H1 (cell line): ENCODE measurements around the gene NCAM1. TPM values are rescaled to one million over a fixed set of nuclear protein-coding genes. Genes with fewer than 3 reads are reported as not detected.

Experiments
- CTCF ChIA-PET: fragments of 300-600 bp; sonication (Branson Sonifier 250); formaldehyde crosslinking; loops from one replicate; lab custom pipeline; 2021; ENCODE audit not compliant: partially characterized antibody; lab: Charles Lee
- POLR2A ChIA-PET: fragments of 300-600 bp; sonication (Branson Sonifier 250); formaldehyde crosslinking; loops from one replicate; lab custom pipeline; 2021; ENCODE audit warnings: inconsistent platforms; ENCODE audit not compliant: partially characterized antibody; lab: Charles Lee
- DNase-seq, 2 experiments: peaks; one replicate each; pipeline versions ENCODE4 v3.0.0 to v3.0.0-alpha.2; 2010 to 2022; ENCODE audit warnings: low spot score in 2 of 2, low read depth in 1 of 2, mixed read lengths in 1 of 2
- FAIRE-seq: peaks from 2 replicates; lab custom pipeline; 2011; peaks lifted over from hg19 to GRCh38; lab: Jason Lieb, UNC
- H2AFZ ChIP-seq: 2 replicates; pipeline ENCODE4 v1.8.1; 2012; ENCODE audit warnings: low read length, inconsistent platforms
- H2AK5ac ChIP-seq: 2 replicates; pipeline ENCODE4 v1.6.1; 2013; ENCODE audit warnings: low read depth, low read length
- H2BK120ac ChIP-seq: replicated peaks from 2 replicates; pipeline ENCODE3; 2013; ENCODE audit warnings: low read depth, low read length, inconsistent platforms
- H2BK12ac ChIP-seq: 2 replicates; pipeline ENCODE4 v1.6.1; 2013; ENCODE audit warnings: low read depth, low read length
- H2BK15ac ChIP-seq: 2 replicates; pipeline ENCODE4 v1.6.1; 2013; ENCODE audit warnings: low read length
- H2BK20ac ChIP-seq: 2 replicates; pipeline ENCODE4 v1.6.1; 2013; ENCODE audit warnings: low read length
- H2BK5ac ChIP-seq: 2 replicates; pipeline ENCODE4 v1.6.1; 2013; ENCODE audit warnings: low read depth, low read length
- H3K14ac ChIP-seq: 2 replicates; pipeline ENCODE4 v1.6.1; 2013; ENCODE audit warnings: inconsistent platforms; ENCODE audit not compliant: insufficient read length
- H3K18ac ChIP-seq: 2 replicates; pipeline ENCODE4 v1.6.1; 2013; ENCODE audit warnings: low read length; ENCODE audit errors: extremely low read depth
- H3K23ac ChIP-seq: 2 replicates; pipeline ENCODE4 v1.6.1; 2013; ENCODE audit warnings: inconsistent platforms; ENCODE audit not compliant: insufficient read length
- H3K23me2 ChIP-seq: 2 replicates; pipeline ENCODE4 v1.6.1; 2013; ENCODE audit warnings: low read depth, low read length
- H3K27ac ChIP-seq: 2 replicates; pipeline ENCODE4 v1.6.1; 2011; ENCODE audit warnings: low read depth, low read length, inconsistent platforms
- H3K27me3 ChIP-seq, 4 experiments: replicated peaks in 1 of 4; 1 replicate in 1 of 4; 2 replicates in 3 of 4; pipeline versions ENCODE4 v1.6.1 to v1.8.1; 2011 to 2013; ENCODE audit warnings: low read length in 3 of 4, mild to moderate bottlenecking in 3 of 4, inconsistent platforms in 2 of 4, mixed read lengths in 2 of 4, moderate library complexity in 1 of 4; ENCODE audit not compliant: control insufficient read depth in 3 of 4, insufficient read depth in 3 of 4; ENCODE audit errors: extremely low read depth in 1 of 4
- H3K36me3 ChIP-seq, 4 experiments: 2 replicates each; pipeline versions ENCODE4 v1.6.1 to v1.8.1; 2011 to 2013; ENCODE audit warnings: mild to moderate bottlenecking in 4 of 4, low read length in 3 of 4, moderate library complexity in 2 of 4, control low read depth in 1 of 4, inconsistent platforms in 1 of 4; ENCODE audit not compliant: insufficient read depth in 4 of 4, control insufficient read depth in 2 of 4
- H3K4ac ChIP-seq: replicated peaks from 2 replicates; pipeline ENCODE3; 2013; ENCODE audit warnings: low read length, low read depth, mixed read lengths, inconsistent platforms; ENCODE audit not compliant: insufficient read length
- H3K4me1 ChIP-seq, 4 experiments: replicated peaks in 1 of 4; 1 replicate in 1 of 4; 2 replicates in 3 of 4; pipeline versions ENCODE4 v1.6.1 to v1.8.1; 2011 to 2013; ENCODE audit warnings: low read length in 3 of 4, inconsistent platforms in 2 of 4, mixed read lengths in 1 of 4; ENCODE audit not compliant: insufficient read depth in 4 of 4, control insufficient read depth in 3 of 4
- H3K4me2 ChIP-seq, 2 experiments: 2 replicates each; pipeline versions ENCODE4 v1.6.1 to v1.8.1; 2011 to 2013; ENCODE audit warnings: low read depth in 2 of 2, low read length in 2 of 2, control low read depth in 1 of 2, inconsistent platforms in 1 of 2, mild to moderate bottlenecking in 1 of 2; ENCODE audit not compliant: insufficient read depth in 1 of 2
- H3K4me3 ChIP-seq, 4 experiments: fragments of 200-600, 300-600 bp in 1 of 4; sonication (generic), shearing (Covaris generic), sonication (Bioruptor Twin) in 1 of 4; 2 replicates each; pipeline versions ENCODE4 v1.5.1 to v1.8.1; 2011 to 2016; ENCODE audit warnings: low read length in 4 of 4, low read depth in 3 of 4, control low read depth in 2 of 4, inconsistent platforms in 2 of 4, mild to moderate bottlenecking in 2 of 4, mixed read lengths in 1 of 4, moderate library complexity in 1 of 4; ENCODE audit not compliant: insufficient read depth in 2 of 4; ENCODE audit errors: extremely low read depth in 1 of 4
- H3K56ac ChIP-seq: replicated peaks from 2 replicates; pipeline ENCODE3; 2013; ENCODE audit warnings: low read depth, mild to moderate bottlenecking, mixed read lengths, low read length, inconsistent platforms; ENCODE audit not compliant: insufficient read length
- H3K79me1 ChIP-seq: 2 replicates; pipeline ENCODE4 v1.6.1; 2013; ENCODE audit warnings: low read depth, low read length, control low read depth
- H3K79me2 ChIP-seq, 2 experiments: 2 replicates each; pipeline versions ENCODE4 v1.6.1 to v1.8.1; 2012 to 2013; ENCODE audit warnings: low read length in 2 of 2, mild to moderate bottlenecking in 2 of 2, inconsistent platforms in 1 of 2; ENCODE audit not compliant: insufficient read depth in 2 of 2, control insufficient read depth in 1 of 2
- H3K9ac ChIP-seq, 4 experiments: replicated peaks in 1 of 4; 1 replicate in 1 of 4; 2 replicates in 3 of 4; pipeline versions ENCODE4 v1.6.1 to v1.8.1; 2011 to 2013; ENCODE audit warnings: low read depth in 3 of 4, low read length in 3 of 4, control low read depth in 2 of 4, mild to moderate bottlenecking in 2 of 4, moderate library complexity in 2 of 4, inconsistent platforms in 1 of 4; ENCODE audit errors: extremely low read depth in 1 of 4
- H3K9me3 ChIP-seq, 2 experiments: 2 replicates each; pipeline versions ENCODE4 v1.6.1 to v1.8.1; 2012 to 2013; ENCODE audit warnings: mild to moderate bottlenecking in 2 of 2, moderate library complexity in 2 of 2, control low read depth in 1 of 2, inconsistent platforms in 1 of 2, low read depth in 1 of 2, low read length in 1 of 2, mixed read lengths in 1 of 2; ENCODE audit not compliant: insufficient read depth in 2 of 2
- H4K20me1 ChIP-seq, 2 experiments: replicated peaks in 1 of 2; 2 replicates each; pipeline versions ENCODE3 to v1.8.1; 2011 to 2013; ENCODE audit warnings: inconsistent platforms in 2 of 2, low read length in 2 of 2, mild to moderate bottlenecking in 1 of 2; ENCODE audit not compliant: insufficient read depth in 2 of 2, control insufficient read depth in 1 of 2
- H4K5ac ChIP-seq: 2 replicates; pipeline ENCODE4 v1.6.1; 2013; ENCODE audit warnings: low read length, low read depth, mixed read lengths, inconsistent platforms; ENCODE audit not compliant: insufficient read length
- H4K8ac ChIP-seq: 2 replicates; pipeline ENCODE4 v1.8.0; 2013; ENCODE audit warnings: mild to moderate bottlenecking, moderate library complexity, low read length, inconsistent platforms; ENCODE audit not compliant: insufficient read depth; ENCODE audit errors: extremely low read depth
- H4K91ac ChIP-seq: replicated peaks from 2 replicates; pipeline ENCODE3; 2013; ENCODE audit warnings: low read length, mixed read lengths, inconsistent platforms; ENCODE audit not compliant: insufficient read length
- CTCF ChIP-seq, 3 experiments: IDR thresholded peaks; 1 replicate in 2 of 3; 2 replicates in 1 of 3; pipeline versions ENCODE4 v1.5.1 to v1.6.1; 2011; ENCODE audit warnings: low read length in 3 of 3, mild to moderate bottlenecking in 3 of 3, inconsistent platforms in 2 of 3, low read depth in 1 of 3, moderate library complexity in 1 of 3; ENCODE audit not compliant: insufficient read depth in 1 of 3; ENCODE audit errors: control extremely low read depth in 1 of 3
- EZH2 ChIP-seq: fragments of 200-600 bp; sonication (generic); IDR thresholded peaks from 2 replicates; pipeline ENCODE4 v1.7.1; 2012; ENCODE audit warnings: low read depth, mild to moderate bottlenecking, moderate library complexity, low read length, inconsistent platforms; ENCODE audit not compliant: severe bottlenecking
- FOSL1 ChIP-seq: IDR thresholded peaks from 2 replicates; pipeline ENCODE4 v1.6.1; 2011; ENCODE audit warnings: mild to moderate bottlenecking, low read depth, low read length, moderate library complexity; ENCODE audit not compliant: insufficient read depth
- SP1 ChIP-seq: IDR thresholded peaks from 2 replicates; pipeline ENCODE4 v1.6.1; 2011; ENCODE audit warnings: low read depth, low read length
- USF2 ChIP-seq: IDR thresholded peaks from 2 replicates; pipeline ENCODE4 v1.6.1; 2011; ENCODE audit warnings: low read length, improper control_type of control experiment
- WGBS, 2 experiments: shearing (Covaris generic) in 1 of 2; methylation state at CpG; one replicate each; pipeline versions ENCODE4 v1.1.6 to v1.1.7; 2013 to 2015; ENCODE audit warnings: low lambda C conversion rate in 2 of 2, mixed read lengths in 2 of 2, inconsistent platforms in 1 of 2, low coverage in 1 of 2, missing lambda C conversion rate in 1 of 2; ENCODE audit not compliant: insufficient replicate concordance in 2 of 2, insufficient coverage in 1 of 2, insufficient read length in 1 of 2; ENCODE audit errors: extremely low coverage in 1 of 2, missing lambda C conversion rate in 1 of 2; 5-methylcytosine and 5-hydroxymethylcytosine counted together
- polyA plus RNA-seq, 7 experiments: library from polyadenylated mRNA; depleted of rRNA in 3 of 7; stranded (reverse) in 5 of 7; unstranded in 2 of 7; fragments of >200 nt in 5 of 7; fragments of 200-250 nt in 2 of 7; gene quantifications; 1 replicate in 5 of 7; 2 replicates in 1 of 7; 4 replicates in 1 of 7; pipeline versions ENCODE4 v1.2.1 to v1.2.3, GENCODE V29; 2011 to 2013; ENCODE audit warnings: missing spikeins in 2 of 7, mixed read lengths in 2 of 7
- total RNA-seq: library from RNA; stranded (reverse); fragmentation: NEBNext Ultra II Directional; extraction: Animal tissue kit (Norgen Biotek cat#: 25700); gene quantifications from 2 replicates; pipeline ENCODE4 v1.2.1, GENCODE V29; 2021

Gene NCAM1
- total and polyA plus RNA-seq, 2 of the 8 experiments (the other 6 are each of a cell fraction or from before 2014, with no cell fraction given): 3.1 to 4.3 TPM

GRCh38 chr11:113118104-113118503, 156.9 kb downstream of the NCAM1 start:
- Histone ChIP-seq H3K36me3 (no peaks in the 10 kb centered on the region), H3K79me2 (no peaks in the 10 kb centered on the region), H2BK5ac (no peak overlapping the region), H2BK15ac (no peak overlapping the region), H3K18ac (no peak overlapping the region), H3K79me1 (no peaks in the 10 kb centered on the region), H3K56ac (no peak overlapping the region), H3K9ac (no peak overlapping the region), H4K91ac (no peak overlapping the region), H3K4me3 (no peak overlapping the region), H2AFZ (no peak overlapping the region), H4K8ac (no peak overlapping the region), H4K20me1 (no peaks in the 10 kb centered on the region), H3K4me1 (peaks cover 0 to 3% (median 0%) of the 10 kb centered on the region in 4 experiments; a peak in 1 of 7 replicates), H2BK120ac (no peak overlapping the region), H3K9me3 (no peaks in the 10 kb centered on the region), H3K27ac (no peak overlapping the region), H3K23ac (no peak overlapping the region), H3K4ac (no peak overlapping the region), H3K23me2 (no peaks in the 10 kb centered on the region), H2BK20ac (no peak overlapping the region), H3K27me3 (no peaks in the 10 kb centered on the region), H2AK5ac (no peak overlapping the region), H3K4me2 (no peak overlapping the region), H4K5ac (no peak overlapping the region), H3K14ac (no peak overlapping the region), H2BK12ac (no peak overlapping the region)
- ChIA-PET POLR2A (no interaction called here), CTCF (interaction anchor here (0.9 kb wide), 1 partner anchor 530 kb away, joined by 3 read pairs; no protein-coding TSS in a partner anchor)
- 100% methylated on average over 1 of the region's 1 CpG; no CpG with 5 or more reads in 1 of the 2 experiments for WGBS, 2 experiments
- FAIRE-seq: no peak
- DNase-seq: no peak
- TF ChIP-seq FOSL1 (no peak), CTCF (IDR thresholded peaks at IDR 0.05; ENCODE audit: control extremely low read depth in 1 of 3, insufficient read depth in 1 of 3, low read depth in 1 of 3, low read length in 3 of 3) (no peak), SP1 (no peak), USF2 (no peak), EZH2 (no peak)
